GM18508 (cell line): ENCODE results near the gene RAB10.
A peak's percentile ranks its signal among the peaks of the same experiment; 100 is the strongest.
"Not testable (repeated sequence)": the region's sequence is repeated elsewhere in the genome, so short reads cannot be mapped to it uniquely, and the experiment has no call there.

Experiments
- ATAC-seq: cut with Tn5 transposase; IDR thresholded peaks from one replicate; pipeline ENCODE4 v1.9.1; 2021; ENCODE audit warnings: moderate number of reproducible peaks; ENCODE audit not compliant: insufficient read depth, unreplicated experiment

Gene RAB10

DNA sequence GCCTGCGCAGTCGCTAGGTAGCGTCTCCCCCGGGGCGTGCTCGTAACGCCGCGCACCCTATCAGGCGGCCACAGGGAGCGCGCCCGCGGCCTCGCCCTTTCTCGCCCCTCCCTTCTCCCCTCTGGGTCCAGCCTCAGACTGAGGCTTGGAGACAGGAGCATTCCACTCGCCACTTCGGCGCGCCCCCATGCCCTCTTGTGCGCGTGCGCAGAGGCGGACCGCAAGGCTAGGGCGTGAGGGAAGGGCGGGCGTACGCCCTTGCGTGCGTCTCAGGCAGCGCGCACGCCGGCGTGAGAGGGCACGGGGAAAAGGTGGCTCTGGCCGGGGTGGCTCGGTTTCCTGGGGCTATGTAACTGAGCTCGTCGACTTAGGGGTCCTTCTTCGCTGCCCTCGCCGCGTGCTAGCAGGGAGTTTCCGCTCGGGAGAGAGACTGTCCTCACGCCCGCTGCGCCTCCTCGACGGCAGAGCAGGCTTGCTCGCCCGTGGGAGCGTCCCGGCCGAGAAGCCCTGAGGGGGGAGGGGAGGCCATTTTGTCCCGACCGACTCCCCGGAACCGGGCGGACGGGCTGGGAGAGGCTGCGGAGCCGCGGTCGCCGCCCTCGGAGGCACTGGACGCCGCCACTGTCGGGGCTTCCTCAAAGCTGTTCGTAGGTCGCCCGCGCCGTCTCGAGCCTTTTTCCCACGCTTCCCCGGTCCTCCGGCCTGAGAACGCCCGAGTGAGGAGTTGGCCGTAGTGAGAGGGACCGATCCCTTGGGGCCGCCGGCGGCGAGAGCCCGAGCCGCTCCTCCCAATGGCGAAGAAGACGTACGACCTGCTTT is at the start of gene RAB10:
Gene RAB10 (plus strand): TSS at position 267 of the 819 bp plus-strand sequence. CDS start 525 bp downstream, at position 792.
- peak; percentile 72 for ATAC-seq

DNA sequence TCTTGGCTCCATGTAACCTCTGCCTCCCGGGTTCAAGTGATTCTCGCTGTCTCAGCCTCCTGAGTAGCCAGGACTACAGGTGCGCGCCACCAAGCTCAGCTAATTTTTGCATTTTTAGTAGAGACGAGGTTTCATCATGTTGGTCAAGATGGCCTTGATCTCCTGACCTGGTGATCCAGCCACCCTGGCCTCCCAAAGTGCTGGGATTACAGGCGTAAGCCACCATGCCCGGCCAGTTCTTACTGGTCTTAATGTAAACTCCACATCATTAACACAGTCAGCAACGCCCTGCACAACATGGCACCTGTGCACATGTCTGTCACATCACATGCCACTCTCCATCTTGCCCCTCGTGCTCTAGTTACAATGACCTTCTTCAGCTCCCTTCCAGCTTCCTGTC is 45.8 kb upstream of the RAB10 start:
- ATAC-seq: no peak

DNA sequence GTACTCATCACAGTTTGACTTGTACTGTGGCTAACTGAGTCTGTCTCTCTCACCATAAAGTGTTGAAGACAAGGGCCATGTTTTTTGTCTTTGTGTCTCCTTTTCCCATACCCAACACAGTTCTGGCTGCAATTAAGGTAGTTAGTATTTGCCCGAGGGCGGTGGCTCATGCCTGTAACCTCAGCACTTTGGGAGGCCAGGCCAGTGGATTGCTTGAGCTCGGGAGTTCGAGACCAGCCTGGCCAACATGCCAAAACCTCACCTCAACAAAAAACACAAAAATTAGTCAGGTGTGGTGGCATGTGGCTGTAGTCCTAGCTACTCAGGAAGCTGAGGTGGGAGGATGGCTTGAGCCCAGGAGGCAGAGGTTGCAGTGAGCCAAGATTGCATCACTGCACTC is 44.7 kb upstream of the RAB10 start:
- no peak for ATAC-seq

DNA sequence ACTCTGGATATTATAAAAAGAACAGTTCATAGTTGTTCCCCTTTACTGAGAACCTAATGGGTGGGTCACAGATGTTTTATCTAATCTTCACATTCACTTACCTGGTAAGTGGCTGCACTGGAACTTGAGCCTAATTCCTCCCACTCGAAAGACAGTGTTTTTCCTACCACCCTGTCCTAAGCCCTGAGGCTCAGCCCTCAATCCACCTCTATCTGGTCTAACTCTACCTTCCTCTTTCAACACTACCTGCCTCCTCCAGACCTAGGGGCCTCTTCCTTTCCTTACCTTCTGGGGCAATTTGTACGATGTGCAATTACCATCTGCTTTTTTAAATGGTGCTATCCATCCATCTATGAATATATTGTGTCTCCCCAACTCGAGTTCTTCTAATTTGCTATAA is 41.9 kb upstream of the RAB10 start:
- no peak for ATAC-seq

DNA sequence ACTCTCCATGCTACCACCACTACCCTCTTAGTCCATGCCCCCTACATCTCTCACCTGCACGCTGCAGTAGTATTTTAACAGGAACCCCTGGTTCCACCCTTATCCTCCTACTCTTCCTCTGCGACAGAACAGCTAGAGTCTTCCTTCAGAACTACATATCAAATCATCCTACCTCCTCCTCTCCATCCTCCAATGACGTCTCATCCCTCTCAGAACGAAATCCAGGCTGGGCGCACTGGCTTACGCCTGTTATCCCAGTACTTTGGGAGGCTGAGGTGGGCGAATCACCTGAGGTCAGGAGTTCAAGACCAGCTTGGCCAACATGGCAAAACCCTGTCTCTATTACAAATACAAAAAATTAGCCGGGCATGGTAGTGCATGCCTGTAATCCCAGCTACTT is 41.3 kb upstream of the RAB10 start:
- ATAC-seq: no peak

DNA sequence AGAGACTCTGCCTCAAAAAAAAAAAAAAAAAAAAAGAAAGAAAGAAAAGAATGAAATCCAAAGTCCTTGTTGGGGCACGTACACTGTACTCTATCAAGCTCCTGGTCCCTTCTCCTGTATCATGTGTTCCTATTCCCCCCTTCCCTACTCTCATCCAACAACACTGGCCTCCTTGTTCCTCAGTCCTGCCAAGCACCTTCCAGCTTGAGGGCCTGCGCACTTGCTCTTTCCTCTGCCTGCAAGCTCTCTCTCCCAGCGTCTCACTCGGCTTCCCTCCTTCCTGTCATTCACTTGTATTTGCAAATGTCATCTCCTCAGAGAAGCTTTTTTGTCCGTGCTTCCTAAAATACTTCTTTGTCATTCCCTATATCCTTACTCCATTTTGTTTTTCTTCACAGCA is 40.8 kb upstream of the RAB10 start:
- no peak for ATAC-seq

DNA sequence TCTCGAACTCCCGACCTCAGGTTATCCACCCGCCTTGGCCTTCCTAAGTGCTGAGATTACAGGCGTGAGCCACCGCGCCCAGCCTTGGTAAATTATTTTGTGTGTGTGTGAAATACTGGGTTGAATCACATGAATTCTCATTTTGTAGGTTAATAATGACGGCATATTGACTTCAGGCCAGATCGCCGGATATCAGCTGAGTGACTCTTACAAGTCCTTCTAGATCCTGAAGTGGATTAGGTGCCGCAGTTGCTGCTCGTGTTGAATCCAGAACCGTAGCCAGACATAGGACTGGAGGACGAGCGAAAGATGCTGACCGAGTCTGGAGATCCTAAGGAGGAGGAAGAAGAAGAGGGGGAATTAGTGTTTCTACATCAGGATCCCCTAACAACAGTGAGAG is 39.4 kb upstream of the RAB10 start:
- no peak for ATAC-seq

DNA sequence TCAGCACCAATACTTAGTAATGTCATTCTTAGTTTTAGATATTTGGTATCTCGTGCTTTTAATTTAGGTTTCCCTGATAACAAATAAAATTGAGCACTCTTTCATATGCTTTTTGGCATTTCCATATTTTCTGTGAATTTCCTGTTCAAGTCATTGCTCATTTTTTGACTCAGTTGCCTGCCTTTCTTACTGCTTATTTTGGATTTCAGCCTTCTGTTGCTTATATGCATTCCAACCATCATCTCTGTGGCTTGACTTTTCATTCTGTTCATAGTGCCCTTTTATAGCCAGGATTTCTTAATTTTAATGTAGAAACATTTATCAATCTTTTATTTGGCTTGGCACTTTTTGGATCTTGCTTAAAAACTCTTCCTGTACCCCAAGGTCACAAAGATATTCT is 37.0 kb upstream of the RAB10 start:
- ATAC-seq: no peak

DNA sequence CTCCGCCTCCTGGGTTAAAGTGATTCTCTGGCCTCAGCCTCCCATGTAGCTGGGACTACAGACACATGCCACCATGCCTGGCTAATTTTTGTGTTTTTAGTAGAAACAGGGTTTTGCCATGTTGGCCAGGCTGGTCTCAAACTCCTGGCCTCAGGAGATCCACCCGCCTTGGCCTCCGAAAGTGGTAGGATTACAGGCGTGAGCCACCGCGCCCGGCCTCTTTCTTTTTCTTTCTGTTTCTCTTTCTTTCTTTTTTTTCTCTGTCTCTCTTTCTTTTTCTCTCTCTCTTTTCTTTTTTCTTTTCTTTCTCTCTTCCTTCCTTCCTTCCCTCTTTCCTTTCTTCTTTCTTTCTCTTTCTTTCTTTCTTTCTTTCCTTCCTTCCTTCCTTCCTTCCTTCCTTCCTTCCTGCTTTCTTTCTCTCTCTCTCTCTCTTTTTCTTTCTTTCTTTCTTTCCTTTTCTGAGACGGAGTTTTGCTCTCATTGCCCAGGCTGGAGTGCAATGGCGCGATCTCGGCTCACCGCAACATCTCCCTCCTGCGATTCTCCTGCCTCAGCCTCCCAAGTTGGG is 35.0 kb upstream of the RAB10 start:
- not testable (repeated sequence) for ATAC-seq

DNA sequence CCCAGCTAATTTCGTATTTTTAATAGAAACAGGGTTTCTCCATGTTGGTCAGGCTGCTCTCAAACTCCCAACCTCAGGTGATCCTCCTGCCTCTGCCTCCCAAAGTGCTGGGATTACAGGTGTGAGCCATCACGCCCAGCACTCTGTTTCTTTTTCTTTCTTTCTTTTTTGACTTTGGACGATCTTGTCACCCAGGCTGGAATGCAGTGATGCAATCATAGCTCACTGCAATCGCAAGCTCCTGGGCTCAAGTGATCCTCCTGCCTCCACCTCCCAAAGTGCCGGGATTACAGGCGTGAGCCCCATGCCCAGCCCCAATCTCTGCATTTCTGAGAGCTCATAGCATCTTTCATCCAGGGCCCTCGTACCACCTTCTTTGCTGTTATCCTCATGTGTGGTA is 34.5 kb upstream of the RAB10 start:
- ATAC-seq: not testable (repeated sequence)

DNA sequence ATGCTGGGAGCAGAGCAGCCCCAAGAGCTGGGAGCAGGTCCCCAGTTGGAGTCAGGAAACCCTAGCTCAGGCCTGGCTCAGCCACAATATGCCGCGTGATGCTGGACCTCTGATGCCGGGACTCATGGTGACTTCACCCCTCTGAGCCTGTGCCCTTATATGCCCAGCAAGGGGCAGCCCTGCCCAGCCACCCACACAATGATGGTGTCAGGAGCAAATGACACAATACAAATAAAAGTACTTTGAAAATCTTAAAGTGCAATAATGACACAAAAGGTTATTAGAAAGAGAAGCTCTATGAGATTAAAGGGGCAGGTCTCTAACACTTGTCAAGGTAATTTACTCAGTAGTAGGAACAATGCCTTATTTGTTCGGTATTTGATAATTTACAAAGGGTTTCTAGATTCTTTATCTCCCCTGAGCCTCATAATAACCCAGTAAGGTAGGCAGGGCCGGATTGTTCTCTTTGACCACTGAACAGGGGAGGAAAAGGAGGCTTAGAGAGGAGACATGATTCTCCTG is 33.3 kb upstream of the RAB10 start:
- ATAC-seq: no peak

DNA sequence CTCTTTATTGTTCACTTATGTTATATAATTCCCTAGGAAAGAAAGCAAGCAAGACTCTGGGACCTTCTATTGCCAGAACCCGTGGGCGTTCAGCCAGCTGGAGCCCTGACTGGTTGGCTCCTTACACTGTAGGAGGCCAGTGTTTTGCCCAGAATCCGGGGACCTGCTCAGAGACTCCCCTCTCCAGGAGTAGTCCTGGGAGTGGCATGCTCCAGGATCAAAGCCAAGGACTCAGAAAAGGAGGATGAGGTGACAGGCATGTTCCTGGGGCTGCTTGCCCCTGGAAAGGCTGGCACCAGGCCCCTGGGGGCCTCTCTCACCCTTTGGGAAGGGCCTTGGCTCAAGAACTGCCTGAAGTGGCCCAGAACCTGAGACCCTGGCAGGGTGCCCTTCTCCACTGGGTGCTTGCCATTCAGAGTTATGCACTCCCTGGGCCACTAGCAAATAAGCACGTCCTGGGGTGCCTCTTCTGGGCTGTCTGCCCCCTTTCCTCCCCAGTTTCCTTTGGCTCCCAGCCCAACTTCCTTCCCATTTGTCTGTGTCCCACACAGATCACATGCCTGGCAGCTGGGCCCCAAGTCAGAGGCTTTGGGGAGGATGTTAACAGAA is 32.0 kb upstream of the RAB10 start:
- no peak for ATAC-seq

DNA sequence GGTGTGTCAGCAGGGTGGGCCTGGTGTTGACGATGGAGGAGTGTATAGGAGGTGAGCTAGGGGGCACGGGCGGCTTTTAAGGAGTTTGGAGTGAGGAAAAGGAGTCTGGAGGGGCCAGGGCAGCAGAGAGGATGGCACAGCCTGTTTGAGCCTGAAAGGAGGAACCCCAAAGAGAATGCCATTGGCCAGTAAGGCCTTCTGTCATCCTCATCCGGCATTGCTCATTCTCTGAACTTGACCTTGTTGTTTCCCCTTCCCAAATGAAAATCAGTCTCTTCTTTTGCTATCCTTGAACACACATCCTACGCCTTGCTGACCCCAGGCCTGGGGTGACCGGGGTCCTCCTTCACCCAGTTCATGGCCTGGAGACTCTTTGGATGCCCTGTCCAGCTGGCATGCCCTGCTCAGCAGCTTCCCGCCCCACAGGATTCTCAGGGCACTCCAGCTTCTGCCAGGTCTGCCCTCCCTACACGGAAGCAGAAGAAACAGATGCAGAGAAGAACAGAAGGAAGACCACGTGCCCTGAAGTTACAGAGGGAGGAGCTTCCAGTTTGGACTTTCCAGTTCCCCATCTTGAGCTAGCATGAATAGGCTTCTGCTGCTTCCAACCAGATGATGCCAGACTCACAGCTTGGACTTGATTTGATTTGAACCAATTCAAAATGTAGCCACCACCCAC is 31.1 kb upstream of the RAB10 start:
- ATAC-seq: no peak

DNA sequence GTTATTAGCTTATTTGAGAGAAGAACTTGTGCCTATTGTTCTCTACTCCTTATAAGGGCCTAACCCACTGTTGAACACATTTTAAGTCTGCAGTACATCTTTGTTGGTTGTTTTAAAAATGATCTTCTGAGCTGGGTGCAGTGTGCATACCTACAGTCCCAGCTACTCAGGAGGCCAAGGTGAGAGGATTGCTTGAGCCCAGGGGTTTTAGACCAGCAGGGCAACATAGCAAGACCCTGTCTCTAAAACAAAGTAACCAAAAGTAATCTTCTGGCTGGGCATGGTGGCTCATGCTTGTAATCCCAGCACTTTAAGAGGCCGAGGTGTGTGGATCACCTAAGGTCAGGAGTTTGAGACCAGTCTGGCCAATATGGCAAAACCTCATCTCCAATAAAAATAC is 25.8 kb upstream of the RAB10 start:
- ATAC-seq: no peak

DNA sequence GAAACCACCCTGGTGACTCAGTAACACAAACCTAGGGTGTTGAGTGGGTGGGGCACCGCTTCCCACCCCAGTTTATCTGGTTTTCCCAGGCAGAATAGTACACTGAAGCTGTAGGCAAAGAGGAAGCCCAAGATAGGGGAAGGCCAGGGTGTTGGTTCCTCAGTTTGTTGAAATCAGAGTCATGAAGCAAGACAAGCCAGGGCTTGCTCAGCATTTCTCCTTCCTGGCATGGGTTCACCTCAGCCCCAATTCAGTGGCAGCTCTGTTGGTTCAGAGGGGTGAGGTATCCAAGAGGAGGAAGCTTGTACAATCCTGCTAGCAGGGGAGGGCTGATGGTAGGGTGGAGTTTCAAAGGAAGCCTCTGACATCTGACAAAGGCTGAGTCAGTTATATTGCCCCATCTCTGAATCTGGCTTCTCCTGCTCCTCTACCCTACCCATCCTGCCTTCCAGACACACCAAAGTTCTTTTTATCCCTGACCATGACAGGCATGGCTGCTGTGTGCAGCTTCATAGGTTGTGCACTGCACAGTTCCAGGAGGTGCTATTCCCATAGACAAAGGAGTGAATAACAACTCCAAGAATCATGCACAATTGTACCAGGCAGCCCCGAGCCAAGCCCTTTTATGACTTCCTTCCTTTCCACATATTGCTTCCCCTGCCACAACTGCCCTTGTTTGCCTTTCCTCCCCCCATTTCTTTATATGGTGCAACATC is 24.9 kb upstream of the RAB10 start:
- ATAC-seq: no peak

DNA sequence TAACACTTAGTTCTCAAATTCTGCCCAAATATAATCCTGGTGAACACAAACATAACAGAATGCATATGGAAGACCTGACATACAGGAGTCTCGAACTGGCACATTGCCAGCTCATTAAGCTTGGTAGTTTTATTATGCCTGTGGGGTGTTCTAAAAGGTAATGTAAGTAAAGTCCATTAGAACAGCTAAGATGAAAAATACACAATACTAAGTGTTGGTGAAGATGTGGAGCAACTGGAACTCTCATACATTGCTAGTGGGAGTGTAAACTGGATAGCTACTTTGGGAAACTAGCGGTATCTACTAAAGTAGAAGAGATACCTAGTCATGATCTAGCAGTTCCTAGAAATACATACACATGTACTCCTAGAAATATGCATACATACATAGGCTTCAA is 24.3 kb upstream of the RAB10 start:
- no peak for ATAC-seq

DNA sequence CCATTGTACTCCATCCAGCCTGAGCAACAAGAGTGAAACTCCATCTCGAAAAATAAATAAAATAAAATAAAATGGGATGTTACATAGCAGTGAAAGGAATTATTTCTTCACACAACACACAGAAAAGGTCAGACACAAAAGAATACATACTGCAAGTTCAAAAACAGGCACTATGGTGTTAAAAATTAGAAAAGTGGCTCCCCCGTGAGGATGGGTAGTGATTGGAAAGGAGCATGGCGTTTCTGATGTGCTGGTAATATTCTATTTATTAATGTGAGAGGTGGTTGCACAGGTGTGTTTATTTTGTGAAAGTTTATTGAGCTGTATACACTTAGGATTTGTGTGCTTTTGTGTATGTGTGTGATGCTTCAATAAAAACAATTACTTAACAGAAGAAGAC is 22.9 kb upstream of the RAB10 start:
- no peak for ATAC-seq

DNA sequence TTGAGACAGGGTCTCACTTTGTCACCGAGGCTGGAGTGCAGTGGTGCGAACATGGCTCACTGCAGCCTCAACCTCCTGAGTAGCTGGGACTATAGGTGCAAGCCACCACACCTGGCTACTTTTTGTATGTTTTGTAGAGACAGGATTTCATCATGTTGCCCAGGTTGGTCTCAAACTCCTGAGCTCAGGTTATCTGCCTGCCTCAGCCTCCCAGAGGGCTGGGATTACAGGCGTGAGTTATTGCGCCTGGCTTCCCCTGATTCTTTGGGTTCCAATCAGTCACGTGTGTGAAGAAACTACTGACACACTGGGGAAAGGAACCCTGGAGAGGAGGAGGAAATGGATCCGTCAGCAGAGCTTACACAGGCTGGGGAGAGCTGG is 22.3 kb upstream of the RAB10 start:
- ATAC-seq: no peak

DNA sequence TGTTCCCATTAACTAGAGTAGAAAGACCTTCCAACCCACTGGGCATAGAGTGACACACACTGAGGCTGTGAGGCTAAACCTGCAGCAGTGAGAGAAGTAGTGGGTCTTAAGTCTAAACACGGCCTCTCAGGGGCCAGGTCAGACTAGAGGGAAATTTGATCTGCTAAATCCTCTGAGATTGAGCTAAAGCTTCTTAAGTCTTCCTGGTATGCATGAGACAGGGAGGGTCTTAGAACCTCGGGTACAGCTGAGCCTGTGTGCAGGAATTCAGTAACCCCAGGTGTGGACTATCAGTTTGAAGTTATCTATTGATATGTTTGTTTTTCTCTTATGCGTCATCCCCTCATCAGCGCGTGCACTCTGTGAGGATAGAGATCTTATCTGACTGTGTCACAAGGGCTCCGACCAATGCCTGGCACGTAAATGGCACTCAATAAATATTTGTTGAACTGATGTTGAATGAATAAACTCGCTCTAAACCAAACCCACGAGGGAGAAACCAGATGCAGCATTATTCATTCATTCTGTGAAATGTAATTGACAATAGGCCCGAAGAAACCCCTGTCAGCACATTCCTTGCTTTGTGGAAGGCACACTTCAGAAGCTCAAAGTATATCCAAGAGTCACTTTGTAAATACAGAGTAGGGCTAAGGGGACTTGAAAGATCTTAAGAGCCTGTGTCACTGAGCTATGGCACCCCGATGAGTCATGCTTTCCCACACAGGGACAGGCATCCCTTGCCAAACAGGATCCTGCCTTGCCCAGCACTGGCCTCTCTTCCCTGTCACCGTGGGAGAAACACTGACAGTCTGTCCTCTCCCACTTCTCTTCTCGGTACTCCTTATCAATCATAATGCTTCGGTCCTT is 21.7 kb upstream of the RAB10 start:
- ATAC-seq: no peak
